ENCODE measurements around the gene BEND2. TPM values are rescaled to one million over a fixed set of nuclear protein-coding genes. Genes with fewer than 3 reads are reported as not detected.

Gene BEND2
- total RNA-seq, 1 experiment from 2014 or later: not detected

DNA sequence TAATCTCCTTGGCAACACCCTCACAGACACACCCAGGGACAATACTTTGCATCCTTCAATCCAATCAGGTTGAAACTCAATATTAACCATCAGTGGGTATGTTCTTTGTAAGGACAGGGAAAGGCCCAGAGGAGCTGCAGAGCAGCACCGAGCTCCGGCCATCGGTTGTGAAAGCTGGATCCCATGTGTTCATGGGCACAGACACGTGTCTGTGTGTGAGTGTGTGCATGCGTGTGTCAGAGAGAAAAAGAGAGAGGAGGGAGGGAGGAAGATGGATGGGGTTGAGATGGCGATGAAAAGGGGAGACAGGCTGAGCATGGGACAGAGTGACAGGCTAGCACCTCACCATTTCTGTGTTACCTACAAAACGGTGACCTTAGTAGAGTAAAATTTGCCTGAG lies 6.8 kb upstream of the BEND2 start:
- Histone ChIP-seq H3K4me3 (replicated peaks in 1 of 2; ENCODE audit: low read depth in 1 of 2, low read length in 2 of 2) (no peak overlapping the region), H3K9me2 (ENCODE audit: insufficient read depth) (no peaks in the 10 kb centered on the region), H3K79me2 (ENCODE audit: insufficient read depth, low read length) (no peaks in the 10 kb centered on the region), H3K4me2 (ENCODE audit: low read length) (no peak overlapping the region), H3K27me3 (ENCODE audit: insufficient read depth, low read length) (no peaks in the 10 kb centered on the region), H3K27ac (ENCODE audit: low read depth, low read length) (no peak overlapping the region), H4K20me1 (ENCODE audit: insufficient read depth) (no peaks in the 10 kb centered on the region), H2AFZ (ENCODE audit: low read depth, low read length, poor library complexity, severe bottlenecking) (no peak overlapping the region), H3K9ac (ENCODE audit: low read length) (no peak overlapping the region), H3K36me3 (ENCODE audit: control insufficient read depth in 1 of 2, insufficient read depth in 2 of 2, low read length in 2 of 2) (no peaks in the 10 kb centered on the region), H3K4me1 (ENCODE audit: control insufficient read depth in 1 of 2, insufficient read depth in 2 of 2, low read length in 2 of 2) (no peaks in the 10 kb centered on the region), H3K9me3 (ENCODE audit: control insufficient read depth in 1 of 2, insufficient read depth in 1 of 2, low read depth in 1 of 2, low read length in 2 of 2) (no peaks in the 10 kb centered on the region)
- no peak for DNase-seq (ENCODE audit: low read depth, low spot score)
- ATAC-seq: no peak
- TF ChIP-seq ELF1 (IDR thresholded peaks at IDR 0.05; ENCODE audit: borderline replicate concordance, low read depth) (no peak), RAD21 (IDR thresholded peaks at IDR 0.05; ENCODE audit: low read depth) (no peak), POLR2A (IDR thresholded peaks at IDR 0.05; ENCODE audit: borderline replicate concordance, extremely low read depth, insufficient read depth, insufficient read length) (no peak), CBX3 (IDR thresholded peaks at IDR 0.05; ENCODE audit: low read depth) (no peak), ZFX (IDR thresholded peaks at IDR 0.05) (no peak), EZH2 (IDR thresholded peaks at IDR 0.05) (no peak), SP1 (IDR thresholded peaks at IDR 0.05; ENCODE audit: low read depth) (no peak), SRF (IDR thresholded peaks at IDR 0.05; ENCODE audit: low read depth) (no peak), JUND (IDR thresholded peaks at IDR 0.05) (no peak), EZH2phosphoT487 (IDR thresholded peaks at IDR 0.05; ENCODE audit: borderline replicate concordance) (no peak), YY1 (IDR thresholded peaks at IDR 0.05; ENCODE audit: extremely low read depth, insufficient replicate concordance, low read depth, low read length) (no peak), FOSL1 (IDR thresholded peaks at IDR 0.05; ENCODE audit: low read depth) (no peak), POLR2AphosphoS5 (IDR thresholded peaks at IDR 0.05; ENCODE audit: low read depth, low read length) (no peak), EGR1 (IDR thresholded peaks at IDR 0.05; ENCODE audit: low read depth) (no peak)
- TF ChIP-seq, protein P1, sequence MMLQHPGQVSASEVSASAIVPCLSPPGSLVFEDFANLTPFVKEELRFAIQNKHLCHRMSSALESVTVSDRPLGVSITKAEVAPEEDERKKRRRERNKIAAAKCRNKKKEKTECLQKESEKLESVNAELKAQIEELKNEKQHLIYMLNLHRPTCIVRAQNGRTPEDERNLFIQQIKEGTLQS (IDR thresholded peaks at IDR 0.05): no peak
- TF ChIP-seq, protein P2, sequence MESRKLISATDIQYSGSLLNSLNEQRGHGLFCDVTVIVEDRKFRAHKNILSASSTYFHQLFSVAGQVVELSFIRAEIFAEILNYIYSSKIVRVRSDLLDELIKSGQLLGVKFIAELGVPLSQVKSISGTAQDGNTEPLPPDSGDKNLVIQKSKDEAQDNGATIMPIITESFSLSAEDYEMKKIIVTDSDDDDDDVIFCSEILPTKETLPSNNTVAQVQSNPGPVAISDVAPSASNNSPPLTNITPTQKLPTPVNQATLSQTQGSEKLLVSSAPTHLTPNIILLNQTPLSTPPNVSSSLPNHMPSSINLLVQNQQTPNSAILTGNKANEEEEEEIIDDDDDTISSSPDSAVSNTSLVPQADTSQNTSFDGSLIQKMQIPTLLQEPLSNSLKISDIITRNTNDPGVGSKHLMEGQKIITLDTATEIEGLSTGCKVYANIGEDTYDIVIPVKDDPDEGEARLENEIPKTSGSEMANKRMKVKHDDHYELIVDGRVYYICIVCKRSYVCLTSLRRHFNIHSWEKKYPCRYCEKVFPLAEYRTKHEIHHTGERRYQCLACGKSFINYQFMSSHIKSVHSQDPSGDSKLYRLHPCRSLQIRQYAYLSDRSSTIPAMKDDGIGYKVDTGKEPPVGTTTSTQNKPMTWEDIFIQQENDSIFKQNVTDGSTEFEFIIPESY (IDR thresholded peaks at IDR 0.05; ENCODE audit: extremely low read depth, insufficient replicate concordance, low read length): no peak
- TF ChIP-seq, protein P3, sequence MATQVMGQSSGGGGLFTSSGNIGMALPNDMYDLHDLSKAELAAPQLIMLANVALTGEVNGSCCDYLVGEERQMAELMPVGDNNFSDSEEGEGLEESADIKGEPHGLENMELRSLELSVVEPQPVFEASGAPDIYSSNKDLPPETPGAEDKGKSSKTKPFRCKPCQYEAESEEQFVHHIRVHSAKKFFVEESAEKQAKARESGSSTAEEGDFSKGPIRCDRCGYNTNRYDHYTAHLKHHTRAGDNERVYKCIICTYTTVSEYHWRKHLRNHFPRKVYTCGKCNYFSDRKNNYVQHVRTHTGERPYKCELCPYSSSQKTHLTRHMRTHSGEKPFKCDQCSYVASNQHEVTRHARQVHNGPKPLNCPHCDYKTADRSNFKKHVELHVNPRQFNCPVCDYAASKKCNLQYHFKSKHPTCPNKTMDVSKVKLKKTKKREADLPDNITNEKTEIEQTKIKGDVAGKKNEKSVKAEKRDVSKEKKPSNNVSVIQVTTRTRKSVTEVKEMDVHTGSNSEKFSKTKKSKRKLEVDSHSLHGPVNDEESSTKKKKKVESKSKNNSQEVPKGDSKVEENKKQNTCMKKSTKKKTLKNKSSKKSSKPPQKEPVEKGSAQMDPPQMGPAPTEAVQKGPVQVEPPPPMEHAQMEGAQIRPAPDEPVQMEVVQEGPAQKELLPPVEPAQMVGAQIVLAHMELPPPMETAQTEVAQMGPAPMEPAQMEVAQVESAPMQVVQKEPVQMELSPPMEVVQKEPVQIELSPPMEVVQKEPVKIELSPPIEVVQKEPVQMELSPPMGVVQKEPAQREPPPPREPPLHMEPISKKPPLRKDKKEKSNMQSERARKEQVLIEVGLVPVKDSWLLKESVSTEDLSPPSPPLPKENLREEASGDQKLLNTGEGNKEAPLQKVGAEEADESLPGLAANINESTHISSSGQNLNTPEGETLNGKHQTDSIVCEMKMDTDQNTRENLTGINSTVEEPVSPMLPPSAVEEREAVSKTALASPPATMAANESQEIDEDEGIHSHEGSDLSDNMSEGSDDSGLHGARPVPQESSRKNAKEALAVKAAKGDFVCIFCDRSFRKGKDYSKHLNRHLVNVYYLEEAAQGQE (IDR thresholded peaks at IDR 0.05; ENCODE audit: low read depth): no peak
- TF ChIP-seq, protein P4, sequence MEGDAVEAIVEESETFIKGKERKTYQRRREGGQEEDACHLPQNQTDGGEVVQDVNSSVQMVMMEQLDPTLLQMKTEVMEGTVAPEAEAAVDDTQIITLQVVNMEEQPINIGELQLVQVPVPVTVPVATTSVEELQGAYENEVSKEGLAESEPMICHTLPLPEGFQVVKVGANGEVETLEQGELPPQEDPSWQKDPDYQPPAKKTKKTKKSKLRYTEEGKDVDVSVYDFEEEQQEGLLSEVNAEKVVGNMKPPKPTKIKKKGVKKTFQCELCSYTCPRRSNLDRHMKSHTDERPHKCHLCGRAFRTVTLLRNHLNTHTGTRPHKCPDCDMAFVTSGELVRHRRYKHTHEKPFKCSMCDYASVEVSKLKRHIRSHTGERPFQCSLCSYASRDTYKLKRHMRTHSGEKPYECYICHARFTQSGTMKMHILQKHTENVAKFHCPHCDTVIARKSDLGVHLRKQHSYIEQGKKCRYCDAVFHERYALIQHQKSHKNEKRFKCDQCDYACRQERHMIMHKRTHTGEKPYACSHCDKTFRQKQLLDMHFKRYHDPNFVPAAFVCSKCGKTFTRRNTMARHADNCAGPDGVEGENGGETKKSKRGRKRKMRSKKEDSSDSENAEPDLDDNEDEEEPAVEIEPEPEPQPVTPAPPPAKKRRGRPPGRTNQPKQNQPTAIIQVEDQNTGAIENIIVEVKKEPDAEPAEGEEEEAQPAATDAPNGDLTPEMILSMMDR (IDR thresholded peaks at IDR 0.05 in 2 of 3, conservative IDR thresholded peaks at IDR 0.05 in 1 of 3; ENCODE audit: borderline replicate concordance in 1 of 3, insufficient read depth in 1 of 3, low read depth in 2 of 3, low read length in 2 of 3): no peak
- ChIA-PET POLR2A (no interaction called here), CTCF (no interaction called here), RAD21 (ENCODE audit: low non-redundant PET in 1 of 2, low total read pairs in 2 of 2, uncharacterized antibody in 2 of 2, unreplicated experiment in 2 of 2) (no interaction called here)
- no TSS peak for BruUV-seq (replicated peaks)
- intact Hi-C loops (cut with micrococcal nuclease): no loop called here

Measured in HCT116 (cell line).